Caco-2 (cell line): ENCODE data around the gene TANGO2. TPM values are rescaled to one million over a fixed set of nuclear protein-coding genes. Genes with fewer than 3 reads are reported as not detected.

ENCODE experiments used
- BruUV-seq: library from RNA; stranded (reverse); fragments of 400-500 nt; replicated peaks from 2 replicates; lab custom pipeline; 2021; lab: Mats Ljungman, UMichigan
- CTCF ChIA-PET: fragments of 300-600 bp; sonication (Branson Sonifier 250); formaldehyde crosslinking; loops from one replicate; lab custom pipeline; 2022; ENCODE audit warnings: antibody characterized with exemption; lab: Charles Lee
- POLR2A ChIA-PET: fragments of 300-600 bp; sonication (Branson Sonifier 250); formaldehyde crosslinking; loops from one replicate; lab custom pipeline; 2022; ENCODE audit warnings: antibody characterized with exemption; lab: Charles Lee
- DNase-seq, 2 experiments: peaks; one replicate each; pipeline versions ENCODE4 v3.0.0 to v3.0.0-alpha.2; 2020 to 2022
- H3K27me3 ChIP-seq: replicated peaks from 2 replicates; pipeline ENCODE4 v1.6.0; 2011; ENCODE audit warnings: low read length; ENCODE audit not compliant: control insufficient read depth, insufficient read depth
- H3K36me3 ChIP-seq: 2 replicates; pipeline ENCODE4 v1.5.1; 2011; ENCODE audit warnings: low read length; ENCODE audit not compliant: control insufficient read depth, insufficient read depth
- H3K4me1 ChIP-seq: fragments of 250-450 bp; sonication (Bioruptor Pico); 2 replicates; pipeline ENCODE4 v1.5.1; 2020; ENCODE audit warnings: mild to moderate bottlenecking
- H3K4me3 ChIP-seq: 2 replicates; pipeline ENCODE4 v1.5.1; 2011; ENCODE audit warnings: low read depth, mild to moderate bottlenecking, control low read depth, low read length
- H3K9me3 ChIP-seq: fragments of 250-450 bp; sonication (Bioruptor Pico); 2 replicates; pipeline ENCODE4 v1.5.1; 2020; ENCODE audit warnings: mild to moderate bottlenecking, moderate library complexity
- H3K27ac Mint-ChIP-seq: one replicate; pipeline ENCODE4 v1.8.0; 2022; ENCODE audit warnings: mixed read lengths; ENCODE audit not compliant: unreplicated experiment
- H3K27me3 Mint-ChIP-seq: one replicate; pipeline ENCODE4 v1.8.0; 2022; ENCODE audit warnings: mixed read lengths; ENCODE audit not compliant: insufficient read depth, unreplicated experiment
- H3K36me3 Mint-ChIP-seq: one replicate; pipeline ENCODE4 v1.8.0; 2022; ENCODE audit warnings: mild to moderate bottlenecking, mixed read lengths; ENCODE audit not compliant: insufficient read depth, unreplicated experiment
- H3K4me1 Mint-ChIP-seq: one replicate; pipeline ENCODE4 v1.8.0; 2022; ENCODE audit warnings: low read depth, mixed read lengths; ENCODE audit not compliant: unreplicated experiment
- H3K4me3 Mint-ChIP-seq: one replicate; pipeline ENCODE4 v1.8.0; 2022; ENCODE audit warnings: mild to moderate bottlenecking, moderate library complexity, mixed read lengths; ENCODE audit not compliant: unreplicated experiment
- H3K9me3 Mint-ChIP-seq: one replicate; pipeline ENCODE4 v1.8.0; 2022; ENCODE audit warnings: mixed read lengths; ENCODE audit not compliant: unreplicated experiment
- CTCF ChIP-seq, 2 experiments: fragments of 200-600 bp in 1 of 2; IDR thresholded peaks; 1 replicate in 1 of 2; 2 replicates in 1 of 2; pipeline versions ENCODE4 v1.5.1 to v1.8.0; 2011 to 2022; ENCODE audit warnings: antibody characterized with exemption in 1 of 2, control low read depth in 1 of 2, inconsistent platforms in 1 of 2, low read depth in 1 of 2, low read length in 1 of 2, mild to moderate bottlenecking in 1 of 2, moderate library complexity in 1 of 2; ENCODE audit not compliant: insufficient read depth in 1 of 2, severe bottlenecking in 1 of 2, unreplicated experiment in 1 of 2
- intact Hi-C: fragments of 100-400 bp; cut with micrococcal nuclease; formaldehyde crosslinking; loops from one replicate; pipeline ENCODE4 v1.10.0; 2022; ENCODE audit not compliant: unreplicated experiment
- total RNA-seq: library from RNA; stranded (reverse); gene quantifications from 2 replicates; pipeline ENCODE4 v1.2.3, GENCODE V29; 2022

TANGO2 gene
- total RNA-seq, 1 experiment from 2014 or later = 26.6 TPM

DNA sequence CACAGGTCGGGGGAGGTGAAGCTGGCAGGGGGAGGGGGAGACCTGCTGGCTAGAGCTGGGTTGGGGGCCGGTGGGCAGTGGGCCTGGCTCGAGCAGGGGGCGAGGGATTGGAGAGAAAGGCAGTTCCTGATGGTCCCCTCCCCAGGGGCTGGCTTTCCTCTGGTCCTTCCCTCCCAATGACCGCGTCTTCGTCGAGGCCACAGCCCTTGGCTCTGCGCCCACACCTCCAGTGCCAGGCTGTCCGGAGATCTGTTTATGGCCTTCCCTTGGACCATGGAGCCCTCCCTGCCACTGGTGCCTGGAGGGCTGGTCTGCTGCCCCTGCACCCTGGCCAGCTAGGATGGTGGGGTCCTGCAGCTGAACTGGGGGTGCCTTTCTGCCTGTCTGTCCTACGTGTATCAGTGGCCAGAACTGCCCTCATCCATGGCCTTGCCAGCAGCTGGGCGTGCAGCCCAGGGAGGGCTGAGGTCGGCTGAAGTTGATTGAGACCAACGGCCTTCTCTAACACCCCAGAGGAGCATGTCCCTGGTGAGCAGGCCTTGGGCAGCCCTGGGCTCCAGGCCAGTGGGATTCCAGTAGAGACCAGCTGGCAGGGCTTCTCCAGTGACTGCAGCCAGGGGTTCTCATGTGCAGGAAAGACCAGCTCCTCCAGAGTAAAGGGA, 12.3 kb downstream of the TANGO2 start:
- CTCF ChIA-PET = no interaction called here

GRCh38 chr22:20034143-20034542, 13.2 kb downstream of the TANGO2 start:
- no peaks in the 10 kb centered on the region for H3K4me1 ChIP-seq
- Mint-ChIP-seq H3K27ac (no peak overlapping the region), H3K36me3 (peaks cover 6% of the 10 kb centered on the region), H3K4me1 (no peaks in the 10 kb centered on the region), H3K27me3 (no peaks in the 10 kb centered on the region), H3K9me3 (no peaks in the 10 kb centered on the region), H3K4me3 (no peak overlapping the region)
- no peaks in the 10 kb centered on the region for H3K36me3 ChIP-seq
- H3K9me3 ChIP-seq = no peaks in the 10 kb centered on the region
- intact Hi-C loops = no loop called here
- no peak for TF ChIP-seq CTCF (IDR thresholded peaks at IDR 0.05; ENCODE audit: insufficient read depth in 1 of 2, low read depth in 1 of 2, low read length in 1 of 2, severe bottlenecking in 1 of 2, unreplicated experiment in 1 of 2)
- CTCF ChIA-PET = no interaction called here
- BruUV-seq = no TSS peak
- H3K27me3 ChIP-seq = no peaks in the 10 kb centered on the region
- DNase-seq = no peak
- H3K4me3 ChIP-seq = no peak overlapping the region
- POLR2A ChIA-PET = no interaction called here

More for the DNA sequence above, 12.3 kb downstream of the TANGO2 start:
- no peaks in the 10 kb centered on the region for H3K9me3 Mint-ChIP-seq
- H3K4me1 ChIP-seq = no peaks in the 10 kb centered on the region
- no peaks in the 10 kb centered on the region for H3K9me3 ChIP-seq
- H3K27me3 Mint-ChIP-seq = no peaks in the 10 kb centered on the region
- no peak overlapping the region for H3K4me3 Mint-ChIP-seq
- no peak for TF ChIP-seq CTCF (IDR thresholded peaks at IDR 0.05; ENCODE audit: insufficient read depth in 1 of 2, low read depth in 1 of 2, low read length in 1 of 2, severe bottlenecking in 1 of 2, unreplicated experiment in 1 of 2)
- no peak overlapping the region for H3K4me3 ChIP-seq
- no peaks in the 10 kb centered on the region for H3K4me1 Mint-ChIP-seq
- BruUV-seq = no TSS peak
- H3K36me3 Mint-ChIP-seq = peaks cover 6% of the 10 kb centered on the region
- H3K36me3 ChIP-seq = no peaks in the 10 kb centered on the region
- no peaks in the 10 kb centered on the region for H3K27me3 ChIP-seq
- intact Hi-C loops = no loop called here
- no peak overlapping the region for H3K27ac Mint-ChIP-seq
- DNase-seq = no peak
- POLR2A ChIA-PET = no interaction called here

DNA sequence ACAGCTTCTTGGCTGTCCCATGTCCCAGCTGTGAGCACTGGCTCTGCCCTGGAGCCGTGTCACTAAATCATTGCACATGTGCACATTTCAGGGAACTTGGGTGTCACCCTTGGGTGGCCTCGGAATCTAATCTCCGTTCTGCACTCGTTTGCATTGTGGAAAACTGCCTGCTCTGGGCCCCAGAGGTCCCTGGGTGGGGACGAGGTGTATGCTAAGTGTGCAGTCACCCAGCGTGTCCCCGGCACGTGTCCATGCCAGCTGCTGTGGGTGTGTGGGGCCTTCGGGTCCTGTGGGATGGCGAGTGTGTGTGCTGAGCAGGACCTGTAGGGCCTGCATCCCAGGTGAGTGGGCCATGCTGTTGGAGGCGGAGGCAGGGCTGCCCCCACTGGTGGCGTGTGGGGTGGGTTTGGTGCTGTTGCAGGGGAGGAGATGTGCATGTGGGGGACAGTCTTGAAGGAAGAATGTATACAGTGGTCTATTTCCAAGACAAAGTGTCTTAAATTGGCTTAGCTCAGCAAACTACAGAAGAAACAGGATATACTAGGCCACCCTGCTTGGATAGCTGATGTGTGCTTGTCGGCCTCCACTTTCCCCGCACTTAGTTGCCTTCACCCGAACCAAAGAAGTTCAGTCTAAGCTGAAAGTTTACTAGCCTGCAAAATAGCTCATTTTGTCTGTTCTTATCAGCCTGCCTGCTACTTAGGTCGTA, 14.6 kb downstream of the TANGO2 start:
- intact Hi-C loops = no loop called here

More for the DNA sequence above, 14.6 kb downstream of the TANGO2 start:
- POLR2A ChIA-PET = no interaction called here
- no peaks in the 10 kb centered on the region for H3K27me3 Mint-ChIP-seq
- no peaks in the 10 kb centered on the region for H3K4me1 Mint-ChIP-seq
- no peak overlapping the region for H3K4me3 ChIP-seq
- H3K9me3 Mint-ChIP-seq = no peaks in the 10 kb centered on the region
- CTCF ChIA-PET = no interaction called here
- H3K27ac Mint-ChIP-seq = no peak overlapping the region
- H3K36me3 Mint-ChIP-seq = no peaks in the 10 kb centered on the region
- no peak for TF ChIP-seq CTCF (IDR thresholded peaks at IDR 0.05; ENCODE audit: insufficient read depth in 1 of 2, low read depth in 1 of 2, low read length in 1 of 2, severe bottlenecking in 1 of 2, unreplicated experiment in 1 of 2)
- no peaks in the 10 kb centered on the region for H3K36me3 ChIP-seq
- H3K4me1 ChIP-seq = no peaks in the 10 kb centered on the region
- H3K27me3 ChIP-seq = no peaks in the 10 kb centered on the region
- H3K4me3 Mint-ChIP-seq = no peak overlapping the region
- no peaks in the 10 kb centered on the region for H3K9me3 ChIP-seq
- DNase-seq = no peak
- BruUV-seq = no TSS peak
